MM.1S (cell line): Measurements from ENCODE around the gene U2AF1L4.

ENCODE experiments used
- DNase-seq: peaks from one replicate; pipeline ENCODE4 v3.0.0-alpha.2; 2015
- H2AFZ ChIP-seq: fragments of 300-600 bp; sonication (generic); 2 replicates; pipeline ENCODE4 v1.6.0; 2016; ENCODE audit warnings: antibody characterized with exemption, low read length
- H3F3A ChIP-seq: fragments of 300-600 bp; sonication (generic); 2 replicates; pipeline ENCODE4 v1.6.1; 2016; ENCODE audit warnings: mild to moderate bottlenecking, antibody characterized with exemption, low read length, moderate library complexity, mixed read lengths; ENCODE audit not compliant: insufficient read depth
- H3K27ac ChIP-seq: fragments of 300-600 bp; sonication (generic); 2 replicates; pipeline ENCODE4 v1.5.1; 2016; ENCODE audit warnings: mild to moderate bottlenecking, low read length
- H3K27me3 ChIP-seq: fragments of 300-600 bp; sonication (generic); replicated peaks from 2 replicates; pipeline ENCODE4 v1.6.0; 2016; ENCODE audit warnings: low read length; ENCODE audit not compliant: insufficient read depth
- H3K36me3 ChIP-seq: fragments of 300-600 bp; sonication (generic); replicated peaks from 2 replicates; pipeline ENCODE4 v1.6.1; 2016; ENCODE audit warnings: mild to moderate bottlenecking, low read length, mixed read lengths; ENCODE audit not compliant: insufficient read depth
- H3K4me1 ChIP-seq: fragments of 300-600 bp; sonication (generic); 2 replicates; pipeline ENCODE4 v1.6.1; 2016; ENCODE audit warnings: low read length, mixed read lengths
- H3K4me2 ChIP-seq: fragments of 300-600 bp; sonication (generic); 2 replicates; pipeline ENCODE4 v1.6.0; 2016; ENCODE audit warnings: low read depth, low read length
- H3K4me3 ChIP-seq: fragments of 300-600 bp; sonication (generic); 2 replicates; pipeline ENCODE4 v1.5.1; 2016; ENCODE audit warnings: low read length, mixed read lengths
- H3K79me2 ChIP-seq: fragments of 300-600 bp; sonication (generic); 2 replicates; pipeline ENCODE4 v1.6.1; 2016; ENCODE audit warnings: mixed run types, low read length, mixed read lengths
- H3K9ac ChIP-seq: fragments of 300-600 bp; sonication (generic); 2 replicates; pipeline ENCODE4 v1.6.1; 2016; ENCODE audit warnings: low read length, mixed read lengths
- H3K9me2 ChIP-seq: fragments of 300-600 bp; sonication (generic); replicated peaks from 2 replicates; pipeline ENCODE4 v1.6.1; 2016; ENCODE audit warnings: mild to moderate bottlenecking, low read length, mixed read lengths; ENCODE audit not compliant: insufficient read depth
- H3K9me3 ChIP-seq: fragments of 300-600 bp; sonication (generic); replicated peaks from 2 replicates; pipeline ENCODE4 v1.6.1; 2016; ENCODE audit warnings: mild to moderate bottlenecking, low read length, mixed read lengths; ENCODE audit not compliant: insufficient read depth
- H4K20me1 ChIP-seq: fragments of 300-600 bp; sonication (generic); 2 replicates; pipeline ENCODE4 v1.6.1; 2016; ENCODE audit warnings: mild to moderate bottlenecking, low read length, moderate library complexity, mixed read lengths; ENCODE audit not compliant: insufficient read depth
- EZH2 ChIP-seq: fragments of 300-600 bp; sonication (generic); optimal IDR thresholded peaks from 2 replicates; pipeline ENCODE3; 2017; ENCODE audit warnings: low read depth, mild to moderate bottlenecking, antibody characterized with exemption, low read length, mixed read lengths
- EZH2phosphoT487 ChIP-seq: fragments of 300-600 bp; sonication (generic); IDR thresholded peaks from 2 replicates; pipeline ENCODE4 v1.6.1; 2018; ENCODE audit warnings: antibody characterized with exemption, low read length
- TF ChIP-seq, protein P1 (sequence below): fragments of 300-600 bp; sonication (generic); IDR thresholded peaks from 2 replicates; pipeline ENCODE4 v1.5.1; 2016; ENCODE audit warnings: antibody characterized with exemption, low read length, mixed read lengths

The U2AF1L4 gene

DNA sequence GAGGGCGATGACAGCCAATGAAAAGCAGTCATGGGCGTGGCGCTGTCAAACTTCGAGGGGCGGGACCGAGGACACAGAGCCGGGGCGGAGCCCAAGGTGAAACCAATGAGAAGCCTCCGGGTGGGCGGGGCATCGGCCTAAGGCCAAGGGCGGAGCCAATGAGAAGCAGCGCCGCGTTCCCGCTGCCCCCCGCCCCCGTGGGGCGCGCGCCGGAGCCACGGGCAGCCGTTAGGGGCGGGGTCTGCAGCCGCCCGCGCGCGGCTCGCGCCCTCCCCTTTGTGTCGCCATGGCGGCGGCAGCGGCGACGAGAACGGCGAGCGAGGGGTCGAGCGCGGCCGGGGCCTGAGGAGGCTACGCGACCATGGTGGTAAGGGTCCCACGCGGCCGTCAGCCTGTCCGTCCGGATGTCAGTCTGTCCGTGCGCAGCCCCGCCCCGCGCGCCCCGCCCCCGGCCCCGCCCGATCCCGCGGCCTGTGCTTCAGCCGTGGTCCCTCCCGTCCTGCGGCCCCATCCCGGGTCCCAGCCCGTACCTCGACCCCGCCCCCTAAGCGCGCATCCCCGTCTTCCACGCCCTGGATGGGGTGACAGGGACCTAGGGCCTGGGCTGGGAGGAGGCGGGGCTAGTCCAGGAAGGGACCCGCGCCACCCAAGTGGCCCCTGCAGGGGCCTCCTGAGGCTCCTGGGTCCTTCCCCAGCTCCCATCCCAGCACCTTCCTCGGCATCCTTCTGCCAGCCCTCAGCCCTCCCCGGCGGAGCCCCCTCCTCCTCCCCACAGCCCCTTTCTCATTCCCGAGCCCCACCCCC, 30.3 kb upstream of the U2AF1L4 start, which contains the start of gene ARHGAP33:
Gene ARHGAP33 (plus strand): TSS at position 267 of the 804 bp plus-strand sequence. CDS start 95 bp downstream, at position 362.
- peak within 1 kb of the TSS; percentile 84 for H3K4me2 ChIP-seq
- no peak within 1 kb of the TSS for H3K27ac ChIP-seq
- no peaks in the 10 kb centered on the region for H3K36me3 ChIP-seq
- H3K4me3 ChIP-seq, result peak within 1 kb of the TSS; percentile 75
- no peaks in the 10 kb centered on the region for H3K27me3 ChIP-seq
- no peaks in the 10 kb centered on the region for H3K9me3 ChIP-seq
- peaks cover 13% of the 10 kb centered on the region for H3K79me2 ChIP-seq
- DNase-seq, result peak; percentile 99
- H3F3A ChIP-seq, result no peaks in the 10 kb centered on the region
- TF ChIP-seq, protein P1, sequence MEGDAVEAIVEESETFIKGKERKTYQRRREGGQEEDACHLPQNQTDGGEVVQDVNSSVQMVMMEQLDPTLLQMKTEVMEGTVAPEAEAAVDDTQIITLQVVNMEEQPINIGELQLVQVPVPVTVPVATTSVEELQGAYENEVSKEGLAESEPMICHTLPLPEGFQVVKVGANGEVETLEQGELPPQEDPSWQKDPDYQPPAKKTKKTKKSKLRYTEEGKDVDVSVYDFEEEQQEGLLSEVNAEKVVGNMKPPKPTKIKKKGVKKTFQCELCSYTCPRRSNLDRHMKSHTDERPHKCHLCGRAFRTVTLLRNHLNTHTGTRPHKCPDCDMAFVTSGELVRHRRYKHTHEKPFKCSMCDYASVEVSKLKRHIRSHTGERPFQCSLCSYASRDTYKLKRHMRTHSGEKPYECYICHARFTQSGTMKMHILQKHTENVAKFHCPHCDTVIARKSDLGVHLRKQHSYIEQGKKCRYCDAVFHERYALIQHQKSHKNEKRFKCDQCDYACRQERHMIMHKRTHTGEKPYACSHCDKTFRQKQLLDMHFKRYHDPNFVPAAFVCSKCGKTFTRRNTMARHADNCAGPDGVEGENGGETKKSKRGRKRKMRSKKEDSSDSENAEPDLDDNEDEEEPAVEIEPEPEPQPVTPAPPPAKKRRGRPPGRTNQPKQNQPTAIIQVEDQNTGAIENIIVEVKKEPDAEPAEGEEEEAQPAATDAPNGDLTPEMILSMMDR, result no peak
- no peak for TF ChIP-seq EZH2phosphoT487
- no peak for TF ChIP-seq EZH2
- no peaks in the 10 kb centered on the region for H4K20me1 ChIP-seq
- no peaks in the 10 kb centered on the region for H3K9me2 ChIP-seq
- peak within 1 kb of the TSS; percentile 61; the same call in 1 of the 2 replicates for H3K9ac ChIP-seq
- peak within 1 kb of the TSS; percentile 49 for H2AFZ ChIP-seq
- H3K4me1 ChIP-seq, result peaks cover 12% of the 10 kb centered on the region

DNA sequence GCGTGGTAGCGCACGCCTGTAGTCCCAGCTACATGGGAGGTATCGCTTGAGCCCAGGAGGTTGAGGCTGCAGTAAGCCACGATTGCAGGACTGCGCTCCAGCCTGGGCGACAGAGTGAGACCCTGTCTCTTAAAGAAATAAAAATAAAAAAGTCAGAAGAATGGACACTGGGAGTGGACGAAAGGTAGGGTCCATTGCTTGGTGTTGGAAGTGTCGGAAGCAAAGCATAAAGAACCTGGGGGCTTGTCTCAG, 29.8 kb upstream of the U2AF1L4 start:
- Histone ChIP-seq H3K79me2 (peaks cover 13% of the 10 kb centered on the region), H2AFZ (peak overlapping the region; percentile 49), H3K9me3 (no peaks in the 10 kb centered on the region), H3K27ac (no peak overlapping the region), H4K20me1 (no peaks in the 10 kb centered on the region), H3K4me1 (peaks cover 12% of the 10 kb centered on the region), H3K27me3 (no peaks in the 10 kb centered on the region), H3K4me2 (peak overlapping the region; percentile 63; the same call in 1 of the 2 replicates), H3F3A (no peaks in the 10 kb centered on the region), H3K9me2 (no peaks in the 10 kb centered on the region), H3K9ac (no peak overlapping the region), H3K4me3 (peak overlapping the region; percentile 56), H3K36me3 (no peaks in the 10 kb centered on the region)
- TF ChIP-seq EZH2phosphoT487 (no peak), EZH2 (no peak)
- TF ChIP-seq, protein P1, result no peak
- no peak for DNase-seq

DNA sequence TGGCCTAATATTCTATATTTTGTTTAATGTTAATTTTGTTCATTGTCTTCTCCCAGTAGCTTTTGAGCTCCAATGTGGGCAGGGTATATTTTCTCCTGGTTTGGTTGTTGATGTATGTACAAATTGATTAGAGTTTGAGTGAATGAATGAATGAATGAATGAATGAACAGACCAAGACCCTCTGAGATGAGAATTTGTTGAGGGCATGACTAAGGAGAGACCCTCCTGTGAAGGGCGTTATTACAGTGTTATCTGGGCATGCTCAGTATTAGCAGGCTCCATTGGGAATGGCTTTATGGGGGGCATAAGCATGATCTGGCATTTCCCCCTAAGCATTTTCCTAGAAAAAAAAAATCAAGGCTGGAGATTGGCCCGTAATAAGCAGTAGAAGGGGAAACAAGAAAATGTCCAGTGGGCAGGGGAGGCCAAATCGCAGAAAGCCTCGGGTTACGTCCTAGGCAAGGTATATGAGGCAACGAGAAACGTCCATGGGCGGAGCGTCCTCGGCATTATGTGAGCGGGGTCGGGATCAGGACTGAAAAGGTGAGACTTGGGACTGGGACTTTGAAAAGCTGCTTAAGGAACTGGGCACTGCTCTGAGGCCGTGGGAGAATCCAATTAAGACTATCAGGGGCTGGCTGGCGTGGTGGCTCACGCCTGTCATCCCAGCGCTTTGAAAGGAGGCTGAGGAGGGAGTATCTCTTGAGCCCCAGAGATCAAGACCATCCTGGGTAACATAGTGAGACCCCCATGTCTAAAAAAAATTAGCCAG, 29.2 kb upstream of the U2AF1L4 start:
- H3K4me1 ChIP-seq, result peaks cover 12% of the 10 kb centered on the region
- H2AFZ ChIP-seq, result peak overlapping the region; percentile 49
- peaks cover 13% of the 10 kb centered on the region for H3K79me2 ChIP-seq
- no peaks in the 10 kb centered on the region for H3K9me2 ChIP-seq
- peak overlapping the region; percentile 63; the same call in 1 of the 2 replicates for H3K4me2 ChIP-seq
- no peaks in the 10 kb centered on the region for H4K20me1 ChIP-seq
- H3K27me3 ChIP-seq, result no peaks in the 10 kb centered on the region
- H3K4me3 ChIP-seq, result peak overlapping the region; percentile 56
- no peaks in the 10 kb centered on the region for H3F3A ChIP-seq
- H3K36me3 ChIP-seq, result no peaks in the 10 kb centered on the region
- no peak overlapping the region for H3K9ac ChIP-seq
- no peak overlapping the region for H3K27ac ChIP-seq
- no peaks in the 10 kb centered on the region for H3K9me3 ChIP-seq
- no peak for TF ChIP-seq EZH2
- no peak for TF ChIP-seq EZH2phosphoT487
- TF ChIP-seq, protein P1, result no peak
- DNase-seq, result no peak
